Measurements from ENCODE around the gene GRK5. TPM values are rescaled to one million over a fixed set of nuclear protein-coding genes. Genes with fewer than 3 reads are reported as not detected.
"Not testable (repeated sequence)": the region's sequence is repeated elsewhere in the genome, so short reads cannot be mapped to it uniquely, and the experiment has no call there.

GRK5 gene
- total RNA-seq, 2 donors from 2014 or later, result 18.9 to 28.2 TPM

DNA sequence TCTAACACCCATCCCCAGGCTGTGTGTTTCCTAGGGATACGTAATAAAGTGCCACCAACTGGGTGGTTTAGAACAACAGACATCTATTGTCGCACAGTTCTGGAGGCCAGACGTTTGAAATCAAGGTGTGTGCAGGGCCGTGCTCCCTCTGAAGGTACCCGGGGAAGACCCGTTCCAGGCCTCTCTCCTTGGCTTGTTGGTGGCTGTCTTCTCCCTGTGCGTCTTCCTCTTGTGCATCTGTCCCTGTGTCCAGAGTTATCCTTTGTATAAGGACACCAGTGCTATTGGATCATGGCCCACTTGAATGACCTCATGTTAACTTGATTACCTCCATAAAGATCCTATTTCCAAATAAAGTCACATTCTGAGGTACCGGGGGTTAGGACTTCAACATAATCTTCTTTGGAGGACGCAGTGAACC is 15.6 kb downstream of the GRK5 start:
- Mint-ChIP-seq H3K27ac (no peak overlapping the region), H3K4me1 (peaks cover 14% of the 10 kb centered on the region)

DNA sequence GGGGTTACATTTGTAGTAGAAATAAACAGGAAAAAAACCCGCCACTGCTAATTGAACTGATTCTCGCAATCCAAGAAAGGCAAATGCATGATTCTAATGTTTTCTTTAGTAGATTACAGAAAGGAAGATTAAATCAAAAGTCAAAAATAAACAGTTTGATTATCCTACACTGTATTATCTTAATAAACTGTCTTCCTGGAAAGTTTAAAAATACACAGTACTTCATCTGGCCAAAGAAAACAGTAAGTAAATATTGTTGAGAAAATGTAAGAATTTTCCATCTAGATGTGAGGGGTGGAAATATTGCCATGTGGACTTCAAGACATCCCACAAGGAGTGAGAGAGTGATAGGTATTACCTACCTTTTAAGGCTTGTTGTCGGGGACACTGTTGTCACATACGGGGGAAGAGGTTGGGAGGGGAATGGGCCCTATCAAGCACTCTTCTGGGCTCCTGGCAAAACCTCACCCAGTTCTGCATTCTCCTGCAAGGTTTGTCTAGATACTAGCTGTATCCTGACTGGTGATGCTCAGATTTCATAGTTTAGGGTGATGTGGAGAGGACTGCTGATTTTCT is 17.8 kb downstream of the GRK5 start:
- ATAC-seq (replicated peaks), result no peak
- Mint-ChIP-seq H3K4me1 (peaks cover 20% of the 10 kb centered on the region), H3K36me3 (ENCODE audit: low read depth) (no peaks in the 10 kb centered on the region), H3K9me3 (peaks cover 6% of the 10 kb centered on the region), H3K4me3 (no peak overlapping the region), H3K27ac (no peak overlapping the region), H3K27me3 (no peaks in the 10 kb centered on the region)

More for the DNA sequence above, 15.6 kb downstream of the GRK5 start:
- H3K9me3 Mint-ChIP-seq, result no peaks in the 10 kb centered on the region
- H3K4me3 Mint-ChIP-seq, result no peak overlapping the region
- H3K27me3 Mint-ChIP-seq, result no peaks in the 10 kb centered on the region
- no peaks in the 10 kb centered on the region for H3K36me3 Mint-ChIP-seq (ENCODE audit: low read depth)
- no peak for ATAC-seq (replicated peaks)

DNA sequence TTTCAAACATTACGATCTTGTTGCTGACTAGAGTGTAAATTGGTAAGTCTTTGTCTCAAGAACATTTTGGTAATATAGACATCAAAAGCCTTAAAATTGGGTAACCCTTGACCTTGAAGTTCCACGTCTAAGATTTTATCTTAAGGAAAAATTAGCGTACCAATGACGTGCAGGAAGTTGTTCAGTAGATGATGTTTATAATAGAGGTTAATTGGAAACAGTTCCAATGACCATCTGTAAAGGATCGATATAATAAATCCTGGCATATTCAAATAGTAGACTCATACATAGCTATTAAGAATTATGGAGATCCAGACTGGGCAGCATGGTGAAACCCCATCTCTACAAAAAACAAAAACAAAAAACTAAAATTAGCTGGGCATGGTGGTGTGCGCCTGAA is 20.5 kb downstream of the GRK5 start:
- no peak overlapping the region for H3K27ac Mint-ChIP-seq
- H3K4me3 Mint-ChIP-seq, result no peak overlapping the region
- H3K4me1 Mint-ChIP-seq, result peaks cover 19% of the 10 kb centered on the region
- peaks cover 10% of the 10 kb centered on the region for H3K36me3 Mint-ChIP-seq (ENCODE audit: low read depth)
- no peak for ATAC-seq (replicated peaks)
- H3K27me3 Mint-ChIP-seq, result no peaks in the 10 kb centered on the region
- H3K9me3 Mint-ChIP-seq, result peaks cover 10% of the 10 kb centered on the region

DNA sequence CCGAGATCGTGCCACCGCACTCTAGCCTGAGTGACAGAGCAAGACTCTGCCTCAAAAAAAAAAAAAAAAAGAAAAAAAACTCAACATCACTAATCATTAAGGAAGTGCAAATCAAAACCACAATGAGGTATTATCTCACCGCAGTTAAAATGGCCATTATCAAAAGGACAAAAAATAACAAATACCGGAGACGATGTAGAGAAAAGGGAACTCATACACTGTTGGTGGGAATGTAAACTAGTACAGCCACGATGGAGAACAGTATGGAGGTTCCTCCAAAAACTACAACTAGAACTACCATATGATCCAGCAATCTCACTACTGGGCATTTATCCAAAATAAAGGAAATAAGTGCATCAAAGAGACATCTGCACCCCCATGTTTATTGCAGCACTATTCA is 24.3 kb downstream of the GRK5 start:
- peaks cover 10% of the 10 kb centered on the region for H3K36me3 Mint-ChIP-seq (ENCODE audit: low read depth)
- ATAC-seq (replicated peaks), result no peak
- peaks cover 26% of the 10 kb centered on the region for H3K4me1 Mint-ChIP-seq
- peak overlapping the region; percentile 65 for H3K27ac Mint-ChIP-seq
- H3K27me3 Mint-ChIP-seq, result no peaks in the 10 kb centered on the region
- peak overlapping the region; percentile 54 for H3K4me3 Mint-ChIP-seq
- peaks cover 10% of the 10 kb centered on the region for H3K9me3 Mint-ChIP-seq

DNA sequence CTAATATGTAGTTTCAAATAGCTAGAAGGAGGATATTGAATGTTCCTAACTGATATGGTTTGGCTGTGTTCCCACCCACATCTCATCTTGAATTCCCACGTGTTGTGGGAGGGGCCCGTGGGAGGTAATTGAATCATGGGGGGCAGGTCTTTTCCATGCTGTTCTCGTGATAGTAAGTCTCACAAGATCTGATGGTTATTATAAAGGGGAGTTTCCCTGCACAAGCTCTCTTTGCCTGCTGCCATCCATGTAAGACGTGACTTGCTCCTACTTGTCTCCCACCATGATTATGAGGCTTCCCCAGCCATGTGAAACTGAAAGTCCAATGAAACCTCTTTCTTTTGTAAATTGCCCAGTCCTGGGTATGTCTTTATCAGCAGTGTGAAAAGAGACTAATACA is 25.1 kb downstream of the GRK5 start:
- Mint-ChIP-seq H3K4me3 (peak overlapping the region; percentile 54), H3K4me1 (peaks cover 30% of the 10 kb centered on the region)
- peak; percentile 73 for ATAC-seq (replicated peaks)

DNA sequence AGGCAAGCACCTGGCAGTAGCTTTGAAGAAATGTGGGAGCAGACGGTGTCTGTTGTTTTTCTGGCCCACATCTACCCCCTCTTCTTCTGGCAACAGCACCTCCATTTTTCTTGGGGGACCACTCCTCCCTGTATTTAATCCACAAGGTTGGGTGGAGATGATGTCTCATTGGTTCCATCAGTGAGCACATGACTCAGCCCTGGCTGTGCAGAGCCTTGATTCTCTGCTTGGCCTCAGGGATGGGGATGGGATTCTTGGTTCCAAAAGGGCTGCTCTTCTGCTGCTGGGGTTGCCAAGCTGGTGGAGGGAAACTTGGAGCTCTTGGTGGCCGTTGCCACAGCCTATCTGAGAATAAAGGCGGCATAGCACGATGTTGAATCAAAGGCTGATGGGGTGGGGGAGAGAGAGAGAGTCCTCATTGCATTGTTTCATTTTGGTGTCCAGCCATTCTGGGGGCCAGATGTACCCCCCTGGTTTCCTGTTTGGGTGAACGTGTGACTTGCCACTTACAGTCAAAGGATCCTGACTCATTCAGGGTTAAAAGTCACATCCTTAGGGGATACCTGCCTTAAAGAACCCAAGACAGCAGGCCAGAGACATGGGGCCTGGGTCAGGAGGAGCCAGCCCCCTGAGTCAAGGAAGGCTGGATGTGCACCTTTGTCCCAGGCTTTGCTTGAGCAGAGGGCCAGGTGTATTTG is 25.9 kb downstream of the GRK5 start:
- peak overlapping the region; percentile 54 for H3K4me3 Mint-ChIP-seq
- ATAC-seq (replicated peaks), result peak; percentile 61

More for the DNA sequence above, 25.1 kb downstream of the GRK5 start:
- Mint-ChIP-seq H3K9me3 (peaks cover 10% of the 10 kb centered on the region), H3K36me3 (ENCODE audit: low read depth) (peaks cover 10% of the 10 kb centered on the region), H3K27ac (peak overlapping the region; percentile 65)
- H3K27me3 Mint-ChIP-seq, result not testable (repeated sequence)

DNA sequence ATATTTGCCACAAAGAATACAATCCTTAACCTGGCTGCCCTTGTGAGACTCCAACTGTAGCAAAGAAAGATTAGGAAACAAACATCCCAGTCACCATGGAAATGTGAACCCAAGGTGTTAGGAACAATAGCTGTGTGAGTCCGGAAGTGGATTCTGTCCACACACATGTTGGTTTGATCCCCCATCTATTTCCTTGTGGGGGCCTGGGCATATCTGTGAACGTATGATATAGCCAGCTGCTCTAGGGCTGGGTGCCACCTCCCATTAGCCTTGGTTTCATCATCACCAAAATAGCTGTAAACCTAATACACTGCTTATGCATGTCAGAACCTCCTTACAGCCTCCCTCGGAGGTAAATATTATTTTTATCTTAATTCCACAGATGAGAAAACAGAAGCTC is 26.4 kb downstream of the GRK5 start:
- ATAC-seq (replicated peaks), result no peak
- peaks cover 38% of the 10 kb centered on the region for H3K4me1 Mint-ChIP-seq
- peaks cover 10% of the 10 kb centered on the region for H3K9me3 Mint-ChIP-seq
- H3K4me3 Mint-ChIP-seq, result peak overlapping the region; percentile 54
- H3K27ac Mint-ChIP-seq, result peak overlapping the region; percentile 65
- no peaks in the 10 kb centered on the region for H3K27me3 Mint-ChIP-seq
- H3K36me3 Mint-ChIP-seq (ENCODE audit: low read depth), result peaks cover 10% of the 10 kb centered on the region

More for the DNA sequence above, 25.9 kb downstream of the GRK5 start:
- Mint-ChIP-seq H3K36me3 (ENCODE audit: low read depth) (peaks cover 10% of the 10 kb centered on the region), H3K4me1 (peaks cover 38% of the 10 kb centered on the region), H3K27me3 (no peaks in the 10 kb centered on the region), H3K27ac (peak overlapping the region; percentile 65), H3K9me3 (peaks cover 10% of the 10 kb centered on the region)

DNA sequence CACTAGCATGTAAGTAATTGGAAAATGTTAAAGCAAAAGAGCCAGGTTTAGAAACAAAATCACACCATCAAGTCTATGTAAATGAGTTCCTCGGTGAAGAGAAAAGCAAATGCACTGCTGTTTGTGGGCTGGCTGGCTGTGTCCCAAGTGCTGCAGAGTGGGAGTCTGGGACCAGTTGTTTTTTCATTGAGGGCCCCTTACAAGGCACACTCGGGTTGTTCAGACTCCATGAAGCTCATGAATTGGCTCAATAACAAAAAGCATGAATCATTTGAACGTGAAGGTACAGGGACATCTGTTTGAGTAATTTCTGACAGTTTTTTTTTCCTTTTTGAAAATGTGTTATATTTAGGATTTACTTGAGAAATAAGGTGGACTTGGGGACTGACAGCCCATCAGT is 28.0 kb downstream of the GRK5 start:
- peaks cover 10% of the 10 kb centered on the region for H3K36me3 Mint-ChIP-seq (ENCODE audit: low read depth)
- peak; percentile 37 for ATAC-seq (replicated peaks)
- peak overlapping the region; percentile 0 for H3K4me3 Mint-ChIP-seq
- peaks cover 3% of the 10 kb centered on the region for H3K9me3 Mint-ChIP-seq
- no peaks in the 10 kb centered on the region for H3K27me3 Mint-ChIP-seq
- peak overlapping the region; percentile 13 for H3K27ac Mint-ChIP-seq
- H3K4me1 Mint-ChIP-seq, result peaks cover 31% of the 10 kb centered on the region

DNA sequence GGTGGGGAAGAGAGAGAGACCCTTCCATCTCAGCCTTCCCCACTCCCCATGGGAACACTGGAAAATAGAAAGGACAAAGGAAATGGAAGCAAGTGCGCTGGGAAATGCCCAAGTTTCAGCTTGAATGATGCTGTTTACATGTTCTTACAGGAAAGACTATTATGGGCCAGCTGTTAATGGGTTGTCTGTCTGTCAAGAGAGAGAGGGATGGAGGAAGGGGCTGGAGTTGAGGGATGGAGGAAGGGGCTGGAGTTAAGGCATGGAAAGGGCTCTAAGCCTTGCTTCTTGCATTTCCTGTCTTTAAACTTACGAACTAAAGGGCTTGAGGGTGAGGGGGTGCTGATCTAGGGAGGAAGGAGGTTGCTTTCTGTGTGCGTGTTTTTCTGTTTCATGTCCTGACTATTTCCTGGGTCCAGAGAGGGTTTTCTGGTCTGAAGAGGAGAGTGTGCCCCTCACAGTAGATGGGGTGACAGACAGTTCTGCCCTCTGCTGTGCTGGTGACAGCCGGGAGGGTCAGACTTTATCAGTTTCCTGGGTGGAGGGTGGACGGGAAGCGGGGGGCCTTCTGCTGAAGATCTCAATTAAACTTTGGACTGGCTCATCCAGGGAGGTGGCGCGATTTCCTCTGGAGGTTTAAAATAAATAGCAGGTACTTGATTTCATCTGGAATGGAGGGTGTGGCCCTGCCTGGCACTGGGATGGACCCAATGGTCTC is 30.5 kb downstream of the GRK5 start:
- Mint-ChIP-seq H3K9me3 (no peaks in the 10 kb centered on the region), H3K4me1 (peaks cover 18% of the 10 kb centered on the region), H3K36me3 (ENCODE audit: low read depth) (no peaks in the 10 kb centered on the region), H3K27me3 (no peaks in the 10 kb centered on the region), H3K4me3 (peak overlapping the region; percentile 24), H3K27ac (peak overlapping the region; percentile 58)
- ATAC-seq (replicated peaks), result no peak

DNA sequence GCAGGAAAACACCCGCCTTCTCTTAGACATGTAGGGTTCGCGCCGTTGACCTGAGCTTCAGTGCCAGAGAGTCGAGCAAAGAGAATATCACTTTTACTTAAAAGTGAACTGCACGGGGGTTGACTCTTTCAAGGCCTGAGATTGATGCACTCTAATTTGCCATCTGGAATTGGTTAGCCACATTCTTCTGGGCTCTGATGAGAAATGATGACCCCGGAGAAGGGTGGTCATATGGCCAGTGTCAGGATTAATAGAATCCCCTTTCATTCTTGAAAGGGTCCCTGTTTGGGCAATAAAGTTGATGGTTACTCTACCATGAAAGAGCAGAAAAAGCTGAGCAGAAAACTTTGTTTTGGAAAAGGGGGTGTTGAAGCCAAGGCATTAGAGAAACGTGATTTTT is 31.2 kb downstream of the GRK5 start:
- Mint-ChIP-seq H3K9me3 (no peaks in the 10 kb centered on the region), H3K27me3 (no peaks in the 10 kb centered on the region), H3K4me3 (no peak overlapping the region), H3K27ac (no peak overlapping the region), H3K4me1 (peaks cover 13% of the 10 kb centered on the region), H3K36me3 (ENCODE audit: low read depth) (no peaks in the 10 kb centered on the region)
- no peak for ATAC-seq (replicated peaks)

DNA sequence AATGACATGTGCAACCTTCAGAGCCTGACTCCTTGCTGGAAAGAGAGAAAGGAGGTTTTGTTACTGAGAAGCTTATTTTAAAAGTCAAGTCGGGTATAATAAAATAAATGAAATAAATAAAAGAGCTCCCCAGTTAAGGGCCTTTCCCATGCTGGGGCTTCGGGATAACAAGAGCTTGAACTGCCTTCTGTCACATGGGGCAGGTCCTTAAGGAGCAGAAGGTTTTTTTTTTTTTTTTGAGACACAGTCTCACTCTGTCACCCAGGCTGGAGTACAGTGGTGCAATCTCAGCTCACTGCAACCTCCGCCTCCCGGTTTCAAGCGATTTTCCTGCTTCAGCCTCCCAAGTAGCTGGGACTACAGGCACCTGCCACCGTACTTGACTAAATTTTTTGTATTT is 31.6 kb downstream of the GRK5 start:
- peaks cover 12% of the 10 kb centered on the region for H3K4me1 Mint-ChIP-seq
- not testable (repeated sequence) for H3K27ac Mint-ChIP-seq; H3K36me3 Mint-ChIP-seq (ENCODE audit: low read depth); H3K27me3 Mint-ChIP-seq; H3K4me3 Mint-ChIP-seq; H3K9me3 Mint-ChIP-seq; ATAC-seq (replicated peaks)

DNA sequence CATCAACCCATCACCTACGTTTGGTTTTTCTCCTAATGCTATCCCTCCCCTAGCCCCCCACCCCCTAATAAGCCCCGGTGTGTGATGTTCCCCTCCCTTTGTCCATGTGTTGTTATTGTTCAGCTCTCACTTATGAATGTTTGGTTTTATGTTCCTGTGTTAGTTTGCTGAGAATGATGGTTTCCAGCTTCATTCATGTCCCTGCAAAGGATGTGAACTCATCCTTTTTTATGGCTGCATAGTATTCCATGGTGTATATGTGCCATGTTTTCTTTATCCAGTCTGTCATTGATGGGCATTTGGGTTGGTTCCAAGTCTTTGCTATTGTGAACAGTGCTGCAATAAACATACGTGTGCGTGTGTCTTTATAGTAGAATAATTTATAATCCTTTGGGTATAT is 32.3 kb downstream of the GRK5 start:
- not testable (repeated sequence) for H3K9me3 Mint-ChIP-seq; H3K27me3 Mint-ChIP-seq; H3K4me3 Mint-ChIP-seq; H3K36me3 Mint-ChIP-seq (ENCODE audit: low read depth); H3K27ac Mint-ChIP-seq; ATAC-seq (replicated peaks)
- H3K4me1 Mint-ChIP-seq, result peaks cover 12% of the 10 kb centered on the region

DNA sequence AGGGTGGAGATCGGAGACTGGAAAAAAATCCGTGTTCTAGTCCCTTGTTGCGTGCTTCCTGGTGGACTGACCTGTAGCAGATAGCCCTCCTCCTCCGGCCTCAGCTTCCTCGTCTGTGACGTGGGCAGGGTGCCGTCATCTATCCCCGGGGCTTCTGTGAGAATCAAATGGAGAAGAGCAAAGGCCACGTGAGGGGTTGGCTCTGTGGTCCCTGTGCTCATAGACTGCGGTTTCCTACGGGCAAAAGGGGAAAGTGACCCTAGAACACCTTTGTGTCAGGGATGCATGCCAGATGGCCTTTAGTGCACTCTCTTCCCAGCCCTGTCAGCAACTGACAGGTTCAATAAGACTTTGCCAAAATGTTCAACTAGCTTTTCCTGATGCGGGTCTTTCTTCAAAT is 33.7 kb downstream of the GRK5 start:
- H3K36me3 Mint-ChIP-seq (ENCODE audit: low read depth), result no peaks in the 10 kb centered on the region
- no peak overlapping the region for H3K4me3 Mint-ChIP-seq
- no peak overlapping the region for H3K27ac Mint-ChIP-seq
- H3K9me3 Mint-ChIP-seq, result no peaks in the 10 kb centered on the region
- H3K4me1 Mint-ChIP-seq, result peaks cover 12% of the 10 kb centered on the region
- no peak for ATAC-seq (replicated peaks)
- no peaks in the 10 kb centered on the region for H3K27me3 Mint-ChIP-seq

DNA sequence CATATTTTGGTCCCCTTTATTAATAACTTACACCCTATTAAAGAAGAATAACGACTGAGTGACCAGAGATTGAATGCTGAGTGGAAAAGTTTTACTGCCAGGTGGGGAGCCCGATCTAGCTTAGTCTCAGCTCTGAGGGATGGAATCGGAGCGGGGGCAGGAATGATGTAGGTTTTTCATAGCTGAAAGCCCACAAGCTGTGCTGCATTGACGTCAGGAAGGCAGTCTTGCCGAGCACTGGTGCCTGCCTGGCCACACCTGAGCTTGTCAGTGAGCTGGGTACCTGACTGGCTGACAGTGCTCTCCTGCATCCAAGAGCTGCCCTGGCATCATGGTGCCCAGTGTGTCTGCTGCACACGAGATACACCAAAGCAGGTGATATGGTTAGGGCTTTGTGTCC is 34.8 kb downstream of the GRK5 start:
- no peaks in the 10 kb centered on the region for H3K9me3 Mint-ChIP-seq
- no peaks in the 10 kb centered on the region for H3K36me3 Mint-ChIP-seq (ENCODE audit: low read depth)
- H3K4me1 Mint-ChIP-seq, result peaks cover 10% of the 10 kb centered on the region
- H3K27ac Mint-ChIP-seq, result no peak overlapping the region
- no peak for ATAC-seq (replicated peaks)
- no peak overlapping the region for H3K4me3 Mint-ChIP-seq
- no peaks in the 10 kb centered on the region for H3K27me3 Mint-ChIP-seq

DNA sequence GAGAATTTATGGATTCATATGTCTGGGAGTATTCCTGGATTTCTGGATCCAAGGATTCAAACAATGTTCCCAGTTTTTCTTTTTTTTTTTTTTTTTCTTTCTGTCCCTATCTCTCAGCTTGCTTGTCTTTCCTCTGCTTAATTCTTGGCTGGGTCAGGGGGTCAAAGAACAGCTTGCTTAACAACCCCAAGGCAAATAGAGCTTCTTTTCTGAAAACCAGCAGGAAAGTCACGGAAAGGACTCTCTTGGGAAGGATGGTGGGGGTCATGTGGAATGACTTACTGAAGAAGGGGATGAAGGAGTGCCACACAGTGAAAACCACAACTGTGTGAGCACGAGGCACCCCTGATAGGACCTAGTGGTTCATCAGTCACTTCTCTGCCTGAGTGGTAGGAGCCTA is 36.1 kb downstream of the GRK5 start:
- H3K27ac Mint-ChIP-seq, result no peak overlapping the region
- no peaks in the 10 kb centered on the region for H3K36me3 Mint-ChIP-seq (ENCODE audit: low read depth)
- no peaks in the 10 kb centered on the region for H3K27me3 Mint-ChIP-seq
- no peaks in the 10 kb centered on the region for H3K4me1 Mint-ChIP-seq
- ATAC-seq (replicated peaks), result no peak
- no peaks in the 10 kb centered on the region for H3K9me3 Mint-ChIP-seq
- no peak overlapping the region for H3K4me3 Mint-ChIP-seq

Data from activated T-helper 17 cell treated with anti-CD3 and anti-CD28 coated beads, Interleukin-2, amount 50 U/mL, for 72 hours (primary cell).